Lower leg skin (tissue), 3 donors: Measurements from ENCODE around the gene HDAC9.

Experiments used
- CTCF ChIP-seq, 3 donors: fragments of 450-650 bp; IDR thresholded peaks; one replicate each; pipeline ENCODE4 v1.5.1; 2016; ENCODE audit warnings: antibody characterized with exemption in 3 of 3, mild to moderate bottlenecking in 3 of 3, moderate library complexity in 2 of 3
- POLR2A ChIP-seq, 2 donors: fragments of 450-650 bp; IDR thresholded peaks; one replicate each; pipeline ENCODE4 v1.6.1; 2016 to 2017; ENCODE audit warnings: antibody characterized with exemption in 2 of 2, mild to moderate bottlenecking in 1 of 2, moderate library complexity in 1 of 2

DNA sequence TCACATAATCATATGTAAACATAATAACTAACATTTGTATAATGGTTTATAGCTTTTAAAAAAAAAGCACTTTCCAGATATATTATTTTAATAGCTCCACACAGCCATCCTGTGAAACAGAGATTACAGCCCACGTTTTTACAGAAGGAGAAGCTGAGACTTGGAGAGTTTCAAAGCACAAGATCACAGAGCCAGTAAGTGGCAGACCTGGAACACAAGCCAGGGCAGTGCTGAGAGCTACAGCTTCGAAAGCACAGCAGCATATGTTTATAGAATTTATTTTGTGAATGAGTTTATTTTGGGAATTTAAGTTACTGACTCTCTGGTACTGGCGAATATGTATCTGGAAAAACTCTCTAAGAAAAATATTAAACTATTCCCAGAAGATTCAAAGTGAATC is 149.4 kb downstream of the HDAC9 start:
- TF ChIP-seq POLR2A (IDR thresholded peaks at IDR 0.05) (no peak), CTCF (IDR thresholded peaks at IDR 0.05) (no peak)
